ENCODE measurements around the gene CDH24. TPM values are rescaled to one million over a fixed set of nuclear protein-coding genes. Genes with fewer than 3 reads are reported as not detected.

CDH24 gene
- total and polyA plus RNA-seq, 9 of the 15 experiments (the other 6 are each of a cell fraction or from before 2014, with no cell fraction given), result 0.04 to 16.2 (median 4.9) TPM

- TF ChIP-seq, protein P1, sequence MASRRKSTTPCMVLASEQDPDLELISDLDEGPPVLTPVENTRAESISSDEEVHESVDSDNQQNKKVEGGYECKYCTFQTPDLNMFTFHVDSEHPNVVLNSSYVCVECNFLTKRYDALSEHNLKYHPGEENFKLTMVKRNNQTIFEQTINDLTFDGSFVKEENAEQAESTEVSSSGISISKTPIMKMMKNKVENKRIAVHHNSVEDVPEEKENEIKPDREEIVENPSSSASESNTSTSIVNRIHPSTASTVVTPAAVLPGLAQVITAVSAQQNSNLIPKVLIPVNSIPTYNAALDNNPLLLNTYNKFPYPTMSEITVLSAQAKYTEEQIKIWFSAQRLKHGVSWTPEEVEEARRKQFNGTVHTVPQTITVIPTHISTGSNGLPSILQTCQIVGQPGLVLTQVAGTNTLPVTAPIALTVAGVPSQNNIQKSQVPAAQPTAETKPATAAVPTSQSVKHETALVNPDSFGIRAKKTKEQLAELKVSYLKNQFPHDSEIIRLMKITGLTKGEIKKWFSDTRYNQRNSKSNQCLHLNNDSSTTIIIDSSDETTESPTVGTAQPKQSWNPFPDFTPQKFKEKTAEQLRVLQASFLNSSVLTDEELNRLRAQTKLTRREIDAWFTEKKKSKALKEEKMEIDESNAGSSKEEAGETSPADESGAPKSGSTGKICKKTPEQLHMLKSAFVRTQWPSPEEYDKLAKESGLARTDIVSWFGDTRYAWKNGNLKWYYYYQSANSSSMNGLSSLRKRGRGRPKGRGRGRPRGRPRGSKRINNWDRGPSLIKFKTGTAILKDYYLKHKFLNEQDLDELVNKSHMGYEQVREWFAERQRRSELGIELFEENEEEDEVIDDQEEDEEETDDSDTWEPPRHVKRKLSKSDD (conservative IDR thresholded peaks at IDR 0.05; ENCODE audit: low read length), result no peak
- TF ChIP-seq ETV1 (tag; conservative IDR thresholded peaks at IDR 0.05; ENCODE audit: low read depth) (0 out of 2 replicates have a peak, but pooled peaks have one; percentile 14), CEBPG (CRISPR knock-in tag; IDR thresholded peaks at IDR 0.05) (peak; percentile 96), CEBPG (tag; conservative IDR thresholded peaks at IDR 0.05 in 1 of 2, IDR thresholded peaks at IDR 0.05 in 1 of 2) (peak; percentile 94 to 97), SRSF1 (IDR thresholded peaks at IDR 0.05; ENCODE audit: low read depth, low read length) (no peak), ZBTB8A (IDR thresholded peaks at IDR 0.05; ENCODE audit: partially characterized antibody) (no peak), SIN3B (IDR thresholded peaks at IDR 0.05; ENCODE audit: low read depth) (peak; percentile 78), RBBP5 (IDR thresholded peaks at IDR 0.05; ENCODE audit: borderline replicate concordance, insufficient read depth, low read length, poor library complexity, severe bottlenecking) (peak; percentile 55), PRPF4 (IDR thresholded peaks at IDR 0.05; ENCODE audit: insufficient read depth, low read depth, low read length, poor library complexity, severe bottlenecking) (no peak), ZBTB33 (CRISPR knock-in tag; IDR thresholded peaks at IDR 0.05) (peak; percentile 46; the same call in 1 of the 2 replicates), CREB3L1 (IDR thresholded peaks at IDR 0.05; ENCODE audit: borderline replicate concordance, low read depth) (peak; percentile 69; the same call in 1 of the 2 replicates), SMARCB1 (IDR thresholded peaks at IDR 0.05; ENCODE audit: insufficient read length, low read depth) (no peak), KDM1A (IDR thresholded peaks at IDR 0.05) (no peak), DIDO1 (tag; IDR thresholded peaks at IDR 0.05; ENCODE audit: low read depth) (peak; percentile 95), CCAR2 (IDR thresholded peaks at IDR 0.05; ENCODE audit: low read depth, low read length) (no peak), IRF9 (tag; IDR thresholded peaks at IDR 0.05) (peak; percentile 45; the same call in 1 of the 2 replicates), CBX5 (IDR thresholded peaks at IDR 0.05; ENCODE audit: borderline replicate concordance, low read depth) (no peak), PPARD (CRISPR knock-in tag; IDR thresholded peaks at IDR 0.05) (no peak), CAMTA2 (CRISPR knock-in tag; conservative IDR thresholded peaks at IDR 0.05) (no peak), ZC3H11A (IDR thresholded peaks at IDR 0.05; ENCODE audit: low read depth, low read length) (no peak), ZNF77 (CRISPR knock-in tag; IDR thresholded peaks at IDR 0.05) (no peak)
Measured at GRCh38 chr14:23034498-23035302, 22.6 kb downstream of the CDH24 start, which contains the start of gene PSMB5 (continued).
